ENCODE data around the gene FAM72A. TPM values are rescaled to one million over a fixed set of nuclear protein-coding genes. Genes with fewer than 3 reads are reported as not detected.
"Not testable (repeated sequence)": the region's sequence is repeated elsewhere in the genome, so short reads cannot be mapped to it uniquely, and the experiment has no call there.

FAM72A gene
- 1 to 10 TPM in 10 of 12 donors, not detected in 2; 3.1 to 5.4 (median 4.5) TPM for polyA plus RNA-seq (ENCODE audit: insufficient read length in 12 of 12)
- long read RNA-seq, donor 1: 0 reads
- long read RNA-seq, donor 2: 0 reads
- long read RNA-seq, donor 3, partial matches to known transcripts: 0 of 1 reads
- long read RNA-seq, donor 3, other reads (novel, unspliced or antisense): 0 of 1 reads
- long read RNA-seq, donor 4: 0 reads
- long read RNA-seq, donor 5, partial matches to known transcripts: 126 of 127 reads
- long read RNA-seq, donor 5, other reads (novel, unspliced or antisense): 0 of 127 reads
- long read RNA-seq, donor 6: 0 reads
- long read RNA-seq, donor 7: 0 reads
- long read RNA-seq, donor 8: 0 reads
- long read RNA-seq, donor 9, partial matches to known transcripts: 0 of 1 reads
- long read RNA-seq, donor 9, other reads (novel, unspliced or antisense): 0 of 1 reads
- long read RNA-seq, donor 10, partial matches to known transcripts: 0 of 1 reads
- long read RNA-seq, donor 10, other reads (novel, unspliced or antisense): 0 of 1 reads
- long read RNA-seq, donor 11, partial matches to known transcripts: 0 of 1 reads
- long read RNA-seq, donor 11, other reads (novel, unspliced or antisense): 0 of 1 reads

GRCh38 chr1:206202789-206203363, at the start of gene FAM72A:
TSS of gene FAM72A (minus strand) at chr1:206202839. CDS start at chr1:206202025, 814 bp downstream.
- DNase-seq: peak; percentile 98

GRCh38 chr1:206250953-206251681, 48.5 kb upstream of the FAM72A start:
- not testable (repeated sequence) for DNase-seq

GRCh38 chr1:206246129-206246886, 43.7 kb upstream of the FAM72A start:
- DNase-seq: not testable (repeated sequence)

- DNase-seq: not testable (repeated sequence)
Measured at GRCh38 chr1:206245479-206245878, 42.8 kb upstream of the FAM72A start.

GRCh38 chr1:206243335-206243734, 40.7 kb upstream of the FAM72A start:
- DNase-seq: not testable (repeated sequence)

GRCh38 chr1:206240288-206240687, 37.6 kb upstream of the FAM72A start:
- not testable (repeated sequence) for DNase-seq

GRCh38 chr1:206235190-206235589, 32.6 kb upstream of the FAM72A start:
- not testable (repeated sequence) for DNase-seq

GRCh38 chr1:206234189-206234916, 31.7 kb upstream of the FAM72A start:
- not testable (repeated sequence) for DNase-seq

- DNase-seq: not testable (repeated sequence)
Measured at GRCh38 chr1:206232970-206233645, 30.5 kb upstream of the FAM72A start.

- not testable (repeated sequence) for DNase-seq
Measured at GRCh38 chr1:206231989-206232388, 29.4 kb upstream of the FAM72A start.

GRCh38 chr1:206229286-206229685, 26.6 kb upstream of the FAM72A start:
- DNase-seq: not testable (repeated sequence)

- DNase-seq: not testable (repeated sequence)
Measured at GRCh38 chr1:206226886-206227285, 24.2 kb upstream of the FAM72A start.

- not testable (repeated sequence) for DNase-seq
Measured at GRCh38 chr1:206225386-206225785, 22.7 kb upstream of the FAM72A start.

- DNase-seq: not testable (repeated sequence)
Measured at GRCh38 chr1:206224190-206224776, 21.6 kb upstream of the FAM72A start.

GRCh38 chr1:206221585-206221984, 18.9 kb upstream of the FAM72A start:
- not testable (repeated sequence) for DNase-seq

GRCh38 chr1:206220332-206221000, 17.8 kb upstream of the FAM72A start:
- DNase-seq: not testable (repeated sequence)

- DNase-seq: not testable (repeated sequence)
Measured at GRCh38 chr1:206219514-206220331, 17.1 kb upstream of the FAM72A start.

GRCh38 chr1:206218765-206219164, 16.1 kb upstream of the FAM72A start:
- not testable (repeated sequence) for DNase-seq

Data from muscle of arm (tissue), 14 donors.